Right lobe of liver (tissue), 4 donors: ENCODE results near the gene DCAF11.

Experiments used
- POLR2A ChIP-seq: fragments of 450-650 bp; IDR thresholded peaks from one replicate; pipeline ENCODE4 v1.6.1; 2017; ENCODE audit warnings: antibody characterized with exemption, mild to moderate bottlenecking
- TF ChIP-seq, protein P1 (sequence below), 4 donors: fragments of 200-600 bp in 3 of 4; fragments of 450-650 bp in 1 of 4; IDR thresholded peaks; one replicate each; pipeline versions ENCODE4 v1.5.1 to v1.8.0; 2016 to 2022; ENCODE audit warnings: antibody characterized with exemption in 4 of 4, mild to moderate bottlenecking in 2 of 4
- donor health status: DM: no; HTN: no; CAD: no.
- donor health status: DM: no; HTN: no; CAD: no.
- donor health status: DM: no; HTN: yes; CAD: no.

DNA sequence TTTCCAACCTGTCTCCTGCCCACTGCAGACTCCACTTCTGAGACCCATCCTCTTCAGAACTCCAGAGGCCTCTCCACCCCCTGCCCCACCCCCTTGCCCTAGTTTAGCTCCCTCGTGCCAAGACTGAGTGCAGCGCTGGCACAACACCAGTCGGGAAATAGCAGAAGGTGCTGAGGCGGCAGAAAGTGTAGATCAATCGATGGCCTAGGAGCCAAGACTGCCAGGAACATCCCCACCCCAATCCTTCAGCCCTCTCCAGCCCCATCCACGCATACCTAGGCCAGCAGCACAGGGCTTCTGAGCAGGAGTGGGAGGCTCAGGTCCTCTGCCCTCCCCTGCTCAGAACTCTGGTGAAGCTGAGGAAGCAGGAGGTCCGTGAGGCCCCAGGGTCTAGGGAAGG lies 42.1 kb upstream of the DCAF11 start:
- TF ChIP-seq, protein P1, sequence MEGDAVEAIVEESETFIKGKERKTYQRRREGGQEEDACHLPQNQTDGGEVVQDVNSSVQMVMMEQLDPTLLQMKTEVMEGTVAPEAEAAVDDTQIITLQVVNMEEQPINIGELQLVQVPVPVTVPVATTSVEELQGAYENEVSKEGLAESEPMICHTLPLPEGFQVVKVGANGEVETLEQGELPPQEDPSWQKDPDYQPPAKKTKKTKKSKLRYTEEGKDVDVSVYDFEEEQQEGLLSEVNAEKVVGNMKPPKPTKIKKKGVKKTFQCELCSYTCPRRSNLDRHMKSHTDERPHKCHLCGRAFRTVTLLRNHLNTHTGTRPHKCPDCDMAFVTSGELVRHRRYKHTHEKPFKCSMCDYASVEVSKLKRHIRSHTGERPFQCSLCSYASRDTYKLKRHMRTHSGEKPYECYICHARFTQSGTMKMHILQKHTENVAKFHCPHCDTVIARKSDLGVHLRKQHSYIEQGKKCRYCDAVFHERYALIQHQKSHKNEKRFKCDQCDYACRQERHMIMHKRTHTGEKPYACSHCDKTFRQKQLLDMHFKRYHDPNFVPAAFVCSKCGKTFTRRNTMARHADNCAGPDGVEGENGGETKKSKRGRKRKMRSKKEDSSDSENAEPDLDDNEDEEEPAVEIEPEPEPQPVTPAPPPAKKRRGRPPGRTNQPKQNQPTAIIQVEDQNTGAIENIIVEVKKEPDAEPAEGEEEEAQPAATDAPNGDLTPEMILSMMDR (IDR thresholded peaks at IDR 0.05): no peak
- no peak for TF ChIP-seq POLR2A
